HG03135 (cell line): ENCODE results near the gene PPP1R2.
"Not testable (repeated sequence)": the region's sequence is repeated elsewhere in the genome, so short reads cannot be mapped to it uniquely, and the experiment has no call there.

Experiments used
- ATAC-seq: cut with Tn5 transposase; IDR thresholded peaks from one replicate; pipeline ENCODE4 v1.9.1; 2021; ENCODE audit warnings: mild to moderate bottlenecking, moderate library complexity; ENCODE audit not compliant: unreplicated experiment

Gene PPP1R2

GRCh38 chr3:195540027-195540426 lies 3.1 kb downstream of the PPP1R2 start:
- ATAC-seq, result no peak

GRCh38 chr3:195539479-195539878 lies 3.6 kb downstream of the PPP1R2 start:
- no peak for ATAC-seq

- peak; percentile 54 for ATAC-seq
These were observed 5.1 kb downstream of the PPP1R2 start for GRCh38 chr3:195537995-195538394.

GRCh38 chr3:195535293-195535692 lies 7.8 kb downstream of the PPP1R2 start:
- no peak for ATAC-seq

DNA sequence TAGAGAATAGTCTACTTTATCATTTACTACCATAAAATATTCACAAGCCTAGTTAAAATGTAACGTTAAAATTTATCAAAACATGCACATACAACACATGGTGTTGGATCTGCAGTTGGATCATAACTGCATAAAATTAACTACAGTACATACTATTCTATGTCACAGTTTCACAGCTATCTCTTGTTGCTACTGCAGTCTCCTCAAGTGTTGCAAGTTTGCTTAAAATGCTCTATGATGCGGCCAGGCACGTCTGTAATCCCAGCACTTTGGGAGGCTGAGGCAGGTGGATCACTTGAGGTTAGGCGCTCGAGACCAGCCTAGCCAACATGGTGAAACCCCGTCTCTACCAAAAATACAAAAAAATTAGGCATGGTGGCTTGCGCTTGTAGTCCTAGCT lies 10.3 kb downstream of the PPP1R2 start:
- no peak for ATAC-seq

DNA sequence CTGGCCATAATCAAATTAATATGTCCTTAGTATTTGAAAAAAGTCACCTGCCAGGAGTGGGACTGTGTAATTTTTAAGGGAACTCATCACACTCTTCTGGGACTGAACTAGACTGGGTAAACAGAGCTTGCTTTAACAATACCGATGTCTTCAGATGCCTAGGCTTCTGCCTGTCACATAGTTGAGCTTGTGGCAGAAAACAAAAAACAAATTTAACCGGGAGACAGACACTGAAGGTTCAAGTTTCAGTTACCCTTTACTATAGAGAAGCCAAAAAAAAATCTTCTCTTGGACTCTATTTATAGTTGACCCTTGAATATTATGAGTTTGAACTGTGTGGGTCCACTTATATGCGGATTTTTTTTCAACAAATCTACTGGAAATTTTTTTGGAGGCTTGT lies 10.8 kb downstream of the PPP1R2 start:
- ATAC-seq, result no peak

DNA sequence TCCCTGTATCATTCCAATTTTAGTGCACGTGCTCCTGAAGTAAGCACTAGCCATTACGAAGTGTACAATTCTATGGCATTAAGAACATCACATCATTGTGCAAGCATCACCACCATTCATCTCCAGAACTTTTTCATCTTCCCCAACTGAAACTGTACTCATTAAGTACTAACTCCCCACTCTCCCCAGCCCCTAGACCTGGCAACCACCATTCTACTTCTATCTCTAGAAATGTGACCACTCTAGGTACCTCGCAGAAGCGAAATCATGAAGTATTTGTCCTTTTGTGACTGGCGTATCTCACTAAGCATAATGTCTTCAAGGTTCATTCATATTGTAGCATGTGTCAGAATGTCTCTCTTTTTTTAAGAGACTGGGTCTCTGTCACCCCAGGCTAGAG lies 11.4 kb downstream of the PPP1R2 start:
- ATAC-seq, result no peak

- no peak for ATAC-seq
These were observed 16.6 kb downstream of the PPP1R2 start for GRCh38 chr3:195526492-195526891.

DNA sequence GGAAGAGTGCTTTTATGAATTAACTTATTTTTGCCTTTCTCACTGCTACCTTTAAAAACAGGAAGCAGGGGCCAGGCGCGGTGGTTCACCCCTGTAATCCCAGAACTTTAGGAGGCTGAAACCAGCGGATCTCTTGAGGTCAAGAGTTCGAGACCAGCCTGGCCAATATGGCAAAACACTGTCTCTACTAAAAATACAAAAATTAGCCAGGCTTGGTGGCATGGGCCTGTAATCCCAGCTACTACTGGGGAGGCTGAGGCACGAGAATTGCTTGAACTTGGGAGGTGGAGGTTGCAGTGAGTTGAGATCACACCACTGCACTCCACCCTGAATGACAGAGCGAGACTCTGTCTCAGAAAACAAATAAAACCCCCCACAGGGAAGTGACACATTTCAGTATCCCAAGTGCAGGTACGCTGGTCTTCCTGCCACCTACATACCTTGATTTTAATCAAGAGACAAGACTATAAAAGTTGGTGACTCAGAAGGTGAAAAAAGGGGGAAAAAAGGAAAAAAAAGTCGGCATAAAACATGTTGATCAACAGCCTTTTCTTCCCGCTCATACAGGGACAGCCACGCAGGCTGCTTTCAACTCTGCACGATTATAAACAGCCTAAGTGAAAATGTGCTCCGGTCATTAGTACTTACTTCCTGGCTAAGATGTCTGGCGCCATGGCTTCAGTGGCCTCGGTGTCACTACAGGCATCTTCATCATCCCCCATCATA lies 18.8 kb downstream of the PPP1R2 start:
- ATAC-seq, result no peak

DNA sequence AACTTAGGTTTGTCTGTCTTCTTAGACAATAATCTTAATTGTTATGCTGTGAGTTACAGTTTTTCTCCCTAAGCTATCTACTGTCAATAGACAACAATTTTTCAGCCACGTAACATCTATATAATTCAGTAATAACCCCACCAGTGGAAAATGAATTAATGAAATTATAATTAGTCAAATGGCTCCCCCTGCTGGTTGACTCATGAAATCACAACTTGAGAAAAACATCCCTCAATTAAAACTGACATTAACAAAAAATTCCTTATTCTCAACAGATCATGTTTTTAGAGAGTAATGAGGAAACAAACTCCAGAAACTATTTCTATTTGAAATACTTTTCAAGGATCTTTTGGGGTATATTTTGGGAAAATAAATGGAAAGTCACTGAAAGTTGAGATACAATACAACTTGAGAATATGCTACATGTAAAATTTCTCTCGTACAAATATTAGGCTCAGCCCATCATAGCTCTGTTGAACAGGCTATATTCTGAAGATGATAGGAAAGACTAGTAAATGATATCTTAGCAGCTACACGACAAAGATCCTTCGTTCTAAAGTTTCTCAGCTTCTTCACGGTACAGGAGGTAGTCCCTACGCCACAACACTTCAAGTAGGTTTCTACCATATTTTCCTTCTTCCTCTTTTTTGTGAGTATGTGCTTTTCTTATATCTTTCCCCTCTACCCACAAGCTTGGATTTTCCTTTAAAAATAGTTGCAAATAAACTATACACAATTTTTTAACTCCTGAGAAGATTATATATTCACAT lies 20.7 kb downstream of the PPP1R2 start:
- ATAC-seq, result no peak

- ATAC-seq, result no peak
These were observed 26.1 kb downstream of the PPP1R2 start for GRCh38 chr3:195517030-195517429.

DNA sequence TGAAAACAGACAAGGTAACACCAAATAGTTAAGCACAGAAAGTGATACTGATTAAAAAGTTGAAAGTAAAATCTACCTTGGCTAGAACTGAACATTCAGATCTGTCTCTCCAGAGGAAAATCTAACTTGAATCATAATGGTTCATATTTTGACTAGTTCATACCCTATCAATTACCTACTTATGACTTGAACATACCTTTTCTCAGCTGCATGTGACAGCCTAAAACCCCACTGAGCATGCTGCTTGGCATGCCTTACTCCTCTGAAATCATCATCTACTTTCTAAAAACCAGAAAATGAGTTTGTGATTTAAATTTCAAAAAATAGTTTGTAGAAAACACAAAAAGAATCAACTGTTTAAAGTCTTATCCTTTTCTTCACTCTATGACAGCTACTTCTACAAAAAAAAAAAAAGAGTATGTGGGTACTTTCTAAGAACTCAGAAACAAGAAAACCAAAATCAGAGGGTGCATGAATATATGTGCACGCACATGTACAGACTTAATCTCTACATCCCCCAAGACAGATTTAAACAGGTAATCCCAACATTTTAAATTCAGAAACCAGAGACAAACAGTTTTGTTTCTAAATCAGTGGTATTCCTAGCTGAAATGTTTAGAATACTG lies 28.4 kb downstream of the PPP1R2 start:
- ATAC-seq, result not testable (repeated sequence)

DNA sequence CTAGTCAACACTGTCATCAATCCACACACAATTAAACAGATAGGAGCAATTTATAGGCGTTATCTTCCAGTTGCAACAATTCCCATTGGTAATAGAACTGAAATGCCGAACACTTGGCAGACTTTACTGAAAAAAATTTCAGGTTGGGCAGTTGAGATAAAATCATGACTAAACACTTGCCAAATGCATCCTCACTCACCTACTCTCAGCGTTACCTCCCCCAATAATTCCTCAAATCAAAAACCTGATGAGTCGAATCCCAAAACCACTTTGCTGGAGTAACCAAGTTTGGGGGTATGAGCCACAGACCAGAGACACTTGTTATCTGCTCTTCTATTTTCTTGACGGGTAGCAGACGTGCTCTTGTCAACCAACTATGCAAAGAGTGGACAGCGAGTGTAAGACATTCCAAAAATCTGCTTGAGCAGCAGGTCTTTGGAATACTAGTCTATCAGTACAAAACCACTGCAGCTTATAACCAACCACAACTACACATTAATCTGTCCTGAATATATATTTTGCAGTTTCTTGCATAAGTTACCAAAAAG lies 30.3 kb downstream of the PPP1R2 start:
- ATAC-seq, result no peak

- no peak for ATAC-seq
These were observed 32.0 kb downstream of the PPP1R2 start for GRCh38 chr3:195511136-195511535.

- ATAC-seq, result no peak
These were observed 34.9 kb downstream of the PPP1R2 start for GRCh38 chr3:195508185-195508584.

- ATAC-seq, result no peak
These were observed 67.5 kb downstream of the PPP1R2 start for GRCh38 chr3:195475614-195476013.

GRCh38 chr3:195475116-195475515 lies 68.0 kb downstream of the PPP1R2 start:
- not testable (repeated sequence) for ATAC-seq

DNA sequence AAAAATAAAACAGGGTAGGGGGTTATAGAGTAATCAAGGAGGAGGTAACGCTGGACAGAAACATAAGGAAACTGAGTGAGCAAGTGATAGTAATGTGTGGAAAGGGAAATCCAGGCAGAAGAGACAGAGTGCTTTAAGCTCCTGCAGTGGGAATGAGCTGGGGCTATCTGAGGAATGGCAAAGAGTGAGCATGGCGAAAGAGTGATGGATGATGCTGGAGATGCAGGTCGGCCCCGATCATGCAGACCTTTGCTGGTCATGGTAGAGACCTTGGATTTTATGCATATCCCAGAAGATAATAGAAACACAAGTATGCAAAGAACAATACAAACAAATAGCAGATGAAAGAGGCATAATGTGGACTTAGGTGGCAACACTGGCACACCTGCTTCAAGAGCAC lies 74.3 kb downstream of the PPP1R2 start:
- no peak for ATAC-seq

DNA sequence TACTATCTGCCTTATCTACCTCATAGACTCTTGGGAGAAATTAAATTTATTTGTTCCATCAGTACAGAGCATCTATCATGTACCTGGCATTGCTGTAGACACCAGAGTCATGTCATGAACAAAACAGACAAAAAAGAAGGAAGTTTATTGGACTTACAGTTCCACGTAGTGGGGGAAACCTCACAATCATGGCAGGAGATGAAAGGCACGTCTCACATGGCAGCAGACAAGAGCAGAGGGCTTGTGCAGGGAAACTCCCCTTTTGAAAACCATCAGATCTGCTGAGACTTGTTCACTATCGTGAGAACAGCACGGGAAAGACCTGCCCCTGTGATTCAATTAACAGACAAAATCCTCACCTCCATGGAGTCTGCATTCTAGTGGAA lies 74.7 kb downstream of the PPP1R2 start:
- ATAC-seq, result no peak

- ATAC-seq, result no peak
These were observed 75.3 kb downstream of the PPP1R2 start for GRCh38 chr3:195467641-195468390.

DNA sequence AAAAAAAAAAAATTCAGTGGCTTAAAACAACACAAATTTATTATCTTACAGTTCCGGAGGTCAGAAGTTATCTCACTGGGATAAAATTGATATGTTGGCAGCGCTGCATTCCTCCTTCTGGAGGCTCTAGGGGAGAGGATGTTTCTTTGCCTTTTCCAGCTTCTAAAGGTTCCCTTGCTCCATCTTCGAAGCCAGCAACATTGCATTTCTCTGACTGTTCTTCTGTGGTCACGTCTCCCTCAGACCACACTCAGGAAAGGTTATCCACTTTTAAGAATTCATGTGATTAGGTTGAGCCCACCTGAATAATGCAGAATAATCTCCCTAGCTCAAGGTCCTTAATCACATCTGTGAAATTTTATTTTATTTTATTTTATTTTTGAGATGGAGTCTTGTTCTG lies 76.9 kb downstream of the PPP1R2 start:
- ATAC-seq, result no peak
